HepG2 (cell line): ENCODE results near the gene SMAD6. TPM values are rescaled to one million over a fixed set of nuclear protein-coding genes. Genes with fewer than 3 reads are reported as not detected.

Source experiments
- ATAC-seq: fragments of 200-7000 bp; cut with Tn5 transposase; 3 replicates; pipeline ENCODE4 v1.9.1; 2020; ENCODE audit warnings: mild to moderate bottlenecking, moderate library complexity
- BruUV-seq: library from RNA; stranded (reverse); fragments of 400-500 nt; replicated peaks from 2 replicates; lab custom pipeline; 2021; lab: Mats Ljungman, UMichigan
- CTCF ChIA-PET: fragments of 300-600 bp; formaldehyde crosslinking; extraction: SDS; loops from one replicate; lab custom pipeline; 2021; ENCODE audit warnings: low total read pairs, inconsistent platforms, low intra/inter-chr PET ratio; lab: Yijun Ruan, JAX
- POLR2A ChIA-PET: fragments of 350-600 bp; sonication (Branson Sonifier 250); formaldehyde crosslinking; loops from one replicate; lab custom pipeline; 2020; ENCODE audit warnings: antibody characterized with exemption, inconsistent platforms; lab: Yijun Ruan, JAX
- DNase-seq: peaks from one replicate; pipeline ENCODE4 v3.0.0-alpha.2; 2015; ENCODE audit warnings: low spot score
- FAIRE-seq: peaks from 3 replicates; lab custom pipeline; 2011; peaks lifted over from hg19 to GRCh38; lab: Jason Lieb, UNC
- H2AFZ ChIP-seq: one replicate; pipeline ENCODE4 v1.6.1; 2011; ENCODE audit warnings: low read length, inconsistent platforms
- H3K27ac ChIP-seq: fragments of 300-600 bp; 3 replicates; pipeline ENCODE4 v1.8.0; 2011; ENCODE audit warnings: mixed run types, mild to moderate bottlenecking, mixed read lengths, low read length, inconsistent platforms; ENCODE audit not compliant: insufficient read depth; ENCODE audit errors: extremely low read length
- H3K27me3 ChIP-seq, 2 experiments: fragments of 200-600 bp in 1 of 2; 2 replicates in 1 of 2; 3 replicates in 1 of 2; pipeline versions ENCODE4 v1.6.0 to v1.8.0; 2011; ENCODE audit warnings: low read length in 2 of 2, mild to moderate bottlenecking in 2 of 2, moderate library complexity in 2 of 2, inconsistent platforms in 1 of 2; ENCODE audit not compliant: insufficient read depth in 2 of 2, control insufficient read depth in 1 of 2
- H3K36me3 ChIP-seq, 2 experiments: fragments of 200-600 bp in 1 of 2; replicated peaks in 1 of 2; 2 replicates in 1 of 2; 3 replicates in 1 of 2; pipeline versions ENCODE4 v1.5.1 to v1.8.0; 2011; ENCODE audit warnings: low read length in 2 of 2, inconsistent platforms in 1 of 2; ENCODE audit not compliant: insufficient read depth in 2 of 2, control insufficient read depth in 1 of 2
- H3K4me1 ChIP-seq: 2 replicates; pipeline ENCODE4 v1.5.1; 2012; ENCODE audit warnings: low read length, inconsistent platforms; ENCODE audit not compliant: insufficient read depth
- H3K4me2 ChIP-seq: 2 replicates; pipeline ENCODE4 v1.6.0; 2011; ENCODE audit warnings: low read depth, low read length, inconsistent platforms
- H3K4me3 ChIP-seq, 3 experiments: fragments of 200-600 bp in 1 of 3; sonication (generic), shearing (Covaris generic) in 1 of 3; replicated peaks in 1 of 3; 2 replicates each; pipeline ENCODE4 v1.5.1; 2011 to 2016; ENCODE audit warnings: low read length in 3 of 3, inconsistent platforms in 2 of 3, low read depth in 2 of 3, mild to moderate bottlenecking in 2 of 3, control low read depth in 1 of 3, mixed read lengths in 1 of 3; ENCODE audit not compliant: insufficient read depth in 1 of 3
- H3K79me2 ChIP-seq: one replicate; pipeline ENCODE4 v1.6.1; 2011; ENCODE audit warnings: low read length, inconsistent platforms; ENCODE audit not compliant: insufficient read depth
- H3K9ac ChIP-seq: 2 replicates; pipeline ENCODE4 v1.6.0; 2011; ENCODE audit warnings: mild to moderate bottlenecking, low read depth, low read length, inconsistent platforms; ENCODE audit not compliant: insufficient read depth
- H3K9me3 ChIP-seq: 2 replicates; pipeline ENCODE4 v1.5.1; 2012; ENCODE audit warnings: mild to moderate bottlenecking, low read length
- H4K20me1 ChIP-seq: 2 replicates; pipeline ENCODE4 v1.6.0; 2011; ENCODE audit warnings: inconsistent platforms, mild to moderate bottlenecking, low read length, moderate library complexity; ENCODE audit not compliant: insufficient read depth
- BCL3 ChIP-seq: sonication (generic); formaldehyde crosslinking; IDR thresholded peaks from 2 replicates; pipeline ENCODE4 v1.5.1; 2020; ENCODE audit warnings: mild to moderate bottlenecking, missing genetic modification reagents, moderate library complexity
- GZF1 ChIP-seq: sonication (generic); formaldehyde crosslinking; IDR thresholded peaks from 2 replicates; pipeline ENCODE4 v1.5.1; 2020; ENCODE audit warnings: mild to moderate bottlenecking, missing genetic modification reagents
- LCORL ChIP-seq, 2 experiments: fragments of 450-650 bp in 1 of 2; sonication (generic) in 1 of 2; formaldehyde crosslinking in 1 of 2; IDR thresholded peaks; 2 replicates each; pipeline versions ENCODE4 v1.5.0 to v1.6.1; 2017 to 2020; ENCODE audit warnings: antibody characterized with exemption in 1 of 2, missing genetic modification reagents in 1 of 2
- RXRB ChIP-seq: IDR thresholded peaks from 2 replicates; pipeline ENCODE4 v1.6.1; 2016; ENCODE audit warnings: borderline replicate concordance, missing genetic modification reagents, missing compliant biosample characterization
- SETDB1 ChIP-seq: sonication (generic); formaldehyde crosslinking; IDR thresholded peaks from 2 replicates; pipeline ENCODE4 v1.5.1; 2020; ENCODE audit warnings: missing genetic modification reagents, mild to moderate bottlenecking, borderline replicate concordance
- ZFP36 ChIP-seq: fragments of 150-350 bp; IDR thresholded peaks from 2 replicates; pipeline ENCODE4 v1.6.1; 2018; ENCODE audit warnings: borderline replicate concordance, low read length, low read depth; ENCODE audit not compliant: partially characterized antibody
- ZNF234 ChIP-seq: sonication (generic); formaldehyde crosslinking; conservative IDR thresholded peaks from 2 replicates; pipeline ENCODE4 v1.5.1; 2020; ENCODE audit warnings: mild to moderate bottlenecking, missing genetic modification reagents
- ZNF503 ChIP-seq: sonication (generic); formaldehyde crosslinking; IDR thresholded peaks from 2 replicates; pipeline ENCODE4 v1.4.0; 2020; ENCODE audit warnings: missing genetic modification reagents
- ZNF644 ChIP-seq: IDR thresholded peaks from 2 replicates; pipeline ENCODE4 v1.6.1; 2016; ENCODE audit warnings: low read depth
- WGBS: methylation state at CpG from one replicate; pipeline ENCODE4 v1.1.6; 2017; ENCODE audit warnings: low lambda C conversion rate; 5-methylcytosine and 5-hydroxymethylcytosine counted together
- in situ Hi-C: cut with HindIII; loops from 2 replicates; pipeline ENCODE4 v1.10.0; 2017; ENCODE audit warnings: low pct_unique_long_range_greater_than_20kb; ENCODE audit not compliant: extremely low pct_ligation_motif_present
- intact Hi-C: fragments of 100-400 bp; cut with micrococcal nuclease; formaldehyde crosslinking; loops from one replicate; pipeline ENCODE4 v1.10.0; 2022; ENCODE audit not compliant: unreplicated experiment
- polyA plus RNA-seq, 8 experiments: library from polyadenylated mRNA; depleted of rRNA in 3 of 8; stranded (reverse) in 7 of 8; unstranded in 1 of 8; fragments of >200 nt; fragmentation: Illumina TruSeq in 4 of 8; extraction: Trizol in 4 of 8; gene quantifications; 2 replicates each; pipeline versions ENCODE4 v1.2.1 to v1.2.3, GENCODE V29; 2011 to 2016; ENCODE audit warnings: low read depth in 4 of 8, missing spikeins in 1 of 8, mixed read lengths in 1 of 8; ENCODE audit not compliant: insufficient read depth in 1 of 8
- total RNA-seq, 5 experiments: library from RNA; depleted of rRNA; stranded (reverse); fragments of >200 nt; fragmentation: Illumina TruSeq; extraction: Trizol; gene quantifications; 2 replicates each; pipeline ENCODE4 v1.2.3, GENCODE V29; 2016; ENCODE audit warnings: low read depth in 1 of 5

Gene SMAD6
- total and polyA plus RNA-seq, 2 of the 13 experiments (the other 11 are each of a cell fraction or from before 2014, with no cell fraction given), result 3.3 to 4.4 TPM

DNA sequence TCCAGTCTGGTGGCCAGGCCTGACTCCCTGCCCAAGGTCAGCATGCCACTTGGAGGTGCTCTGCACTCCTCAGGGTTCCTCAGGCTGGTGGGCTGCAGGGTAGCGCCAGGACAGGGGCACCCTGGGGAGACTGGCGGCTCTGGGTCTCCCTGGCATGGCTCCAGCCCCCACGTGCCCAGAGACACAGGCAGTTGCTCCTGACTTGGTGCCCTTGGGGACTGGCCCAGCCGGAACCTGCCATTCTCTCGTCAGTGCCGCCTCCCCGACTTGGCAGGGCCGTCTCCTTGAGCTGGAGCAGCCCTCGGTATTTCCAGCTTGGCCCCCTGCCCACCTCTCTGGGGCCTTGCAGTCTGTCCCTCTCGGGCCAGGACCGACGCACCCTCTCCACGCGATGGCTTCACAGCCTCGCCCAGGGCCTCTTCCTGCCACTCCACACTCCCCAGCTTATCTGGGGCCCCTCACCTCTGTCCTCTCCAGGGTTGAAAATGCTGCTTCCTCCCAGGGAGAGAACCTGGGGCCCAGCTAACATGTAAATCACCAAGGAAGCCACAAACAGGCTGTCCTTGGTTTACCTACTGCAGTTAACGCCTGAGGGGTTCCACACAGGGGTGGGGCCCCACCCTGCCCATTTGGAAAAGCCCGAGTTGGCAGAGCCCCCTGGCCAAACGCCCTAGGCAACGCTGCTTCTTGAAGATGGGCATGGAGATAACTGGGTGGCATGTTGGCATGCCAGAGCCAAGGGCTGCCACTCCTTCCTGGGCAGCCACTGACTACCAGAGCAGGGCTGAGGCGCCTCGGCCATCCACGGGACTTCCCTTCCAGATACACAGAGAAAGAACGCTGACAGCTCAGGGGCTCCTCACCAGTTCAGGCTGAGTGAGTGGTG, 61.4 kb downstream of the SMAD6 start:
- POLR2A ChIA-PET, result no interaction called here
- Histone ChIP-seq H3K27ac (no peak overlapping the region), H3K9me3 (no peaks in the 10 kb centered on the region), H3K4me1 (peaks cover 78% of the 10 kb centered on the region), H3K4me2 (no peak overlapping the region), H3K9ac (no peak overlapping the region), H2AFZ (no peak overlapping the region), H3K4me3 (no peak overlapping the region), H3K79me2 (no peaks in the 10 kb centered on the region), H3K36me3 (no peaks in the 10 kb centered on the region), H3K27me3 (no peaks in the 10 kb centered on the region), H4K20me1 (no peaks in the 10 kb centered on the region)
- no peak for ATAC-seq
- no peak for TF ChIP-seq SETDB1 (CRISPR knock-in tag)
- no peak for TF ChIP-seq ZNF503 (CRISPR knock-in tag)
- TF ChIP-seq ZNF644, result no peak
- TF ChIP-seq BCL3 (CRISPR knock-in tag), result no peak
- no peak for TF ChIP-seq ZFP36
- no peak for TF ChIP-seq GZF1 (CRISPR knock-in tag)
- no peak for TF ChIP-seq LCORL (IDR thresholded peaks at IDR 0.05)
- no peak for TF ChIP-seq LCORL (CRISPR knock-in tag; IDR thresholded peaks at IDR 0.05)
- TF ChIP-seq ZNF234 (CRISPR knock-in tag), result no peak
- no peak for TF ChIP-seq RXRB (CRISPR knock-in tag)
- CTCF ChIA-PET, result no interaction called here
- no TSS peak for BruUV-seq
- 88% methylated on average over 13 of the region's 23 CpGs for WGBS
- intact Hi-C loops, result no loop called here
- in situ Hi-C loops, result no loop called here
- no peak for DNase-seq
- no peak for FAIRE-seq
